RWPE1 (cell line): Measurements from ENCODE around the gene CECR2.

Experiments used
- CTCF ChIA-PET: fragments of 350-600 bp; sonication (Branson Sonifier 250); formaldehyde crosslinking; extraction: SDS; loops from one replicate; lab custom pipeline; 2021; lab: Yijun Ruan, JAX
- POLR2A ChIA-PET: fragments of 400-600 bp; formaldehyde crosslinking; extraction: SDS; loops from one replicate; lab custom pipeline; 2020; ENCODE audit warnings: antibody characterized with exemption; ENCODE audit not compliant: low non-redundant PET; lab: Yijun Ruan, JAX
- DNase-seq: peaks from one replicate; pipeline ENCODE4 v3.0.0; 2012; ENCODE audit warnings: low spot score
- H3K27ac ChIP-seq: fragments of 450-650 bp; 2 replicates; pipeline ENCODE4 v1.5.1; 2017
- CTCF ChIP-seq: fragments of 450-650 bp; conservative IDR thresholded peaks from 2 replicates; pipeline ENCODE4 v1.5.1; 2017; ENCODE audit warnings: low read depth, mild to moderate bottlenecking

Gene CECR2

GRCh38 chr22:17444204-17444504, 74.9 kb downstream of the CECR2 start:
- ChIA-PET POLR2A (no interaction called here), CTCF (no interaction called here)
- no peak overlapping the region for H3K27ac ChIP-seq
- DNase-seq: no peak
- TF ChIP-seq CTCF: no peak

GRCh38 chr22:17446698-17447097, 77.4 kb downstream of the CECR2 start:
- DNase-seq: no peak
- CTCF ChIA-PET: no interaction called here
- POLR2A ChIA-PET: no interaction called here
- TF ChIP-seq CTCF: no peak
- no peak overlapping the region for H3K27ac ChIP-seq

- ChIA-PET CTCF (interaction anchor here (0.9 kb wide), 1 partner anchor 279 kb away, joined by 3 read pairs; no protein-coding TSS in a partner anchor), POLR2A (no interaction called here)
- no peak for TF ChIP-seq CTCF
- DNase-seq: no peak
- H3K27ac ChIP-seq: no peak overlapping the region
These were observed 82.1 kb downstream of the CECR2 start for GRCh38 chr22:17451316-17451715.

- ChIA-PET POLR2A (no interaction called here), CTCF (no interaction called here)
- TF ChIP-seq CTCF: no peak
- H3K27ac ChIP-seq: no peak overlapping the region
- DNase-seq: no peak
These were observed 91.6 kb downstream of the CECR2 start for GRCh38 chr22:17460895-17461294.

- POLR2A ChIA-PET: no interaction called here
- no peak for DNase-seq
- CTCF ChIA-PET: no interaction called here
- no peak overlapping the region for H3K27ac ChIP-seq
- no peak for TF ChIP-seq CTCF
These were observed 101.7 kb downstream of the CECR2 start for GRCh38 chr22:17470880-17471500.

GRCh38 chr22:17471886-17472535, 102.8 kb downstream of the CECR2 start:
- ChIA-PET CTCF (interaction anchor here (0.7 kb wide), 1 partner anchor 275 kb away, joined by 3 read pairs; no protein-coding TSS in a partner anchor), POLR2A (no interaction called here)
- no peak for TF ChIP-seq CTCF
- H3K27ac ChIP-seq: no peak overlapping the region
- DNase-seq: no peak
